GM23338 (cell line): ENCODE data around the gene SGK1. TPM values are rescaled to one million over a fixed set of nuclear protein-coding genes. Genes with fewer than 3 reads are reported as not detected.

ENCODE experiments used
- ATAC-seq: fragments of 200-7000 bp; cut with Tn5 transposase; 3 replicates; pipeline ENCODE4 v1.9.1; 2020
- DNase-seq: peaks from one replicate; pipeline ENCODE4 v3.0.0-alpha.2; 2015; ENCODE audit warnings: low spot score
- H2AFZ ChIP-seq: fragments of 200-600 bp; sonication (generic); 2 replicates; pipeline ENCODE4 v1.8.0; 2016; ENCODE audit warnings: antibody characterized with exemption, mild to moderate bottlenecking, moderate library complexity
- H3F3A ChIP-seq: fragments of 200-600 bp; sonication (generic); replicated peaks from 2 replicates; pipeline ENCODE4 v1.8.0; 2017; ENCODE audit warnings: antibody characterized with exemption, mixed run types, low read depth
- H3K27ac ChIP-seq: fragments of 200-600 bp; sonication (generic); 2 replicates; pipeline ENCODE4 v1.6.1; 2016; ENCODE audit warnings: low read depth
- H3K27me3 ChIP-seq: fragments of 200-600 bp; sonication (generic); 2 replicates; pipeline ENCODE4 v1.8.0; 2016; ENCODE audit warnings: mild to moderate bottlenecking, mixed run types, moderate library complexity; ENCODE audit not compliant: insufficient read depth
- H3K36me3 ChIP-seq: fragments of 200-600 bp; sonication (generic); 2 replicates; pipeline ENCODE4 v1.8.0; 2016; ENCODE audit warnings: mild to moderate bottlenecking; ENCODE audit not compliant: insufficient read depth
- H3K4me1 ChIP-seq: fragments of 200-600 bp; sonication (generic); 2 replicates; pipeline ENCODE4 v1.8.0; 2016; ENCODE audit warnings: mild to moderate bottlenecking, moderate library complexity; ENCODE audit not compliant: insufficient read depth
- H3K4me2 ChIP-seq: fragments of 200-600 bp; sonication (generic); 2 replicates; pipeline ENCODE4 v1.7.1; 2017; ENCODE audit warnings: mixed run types
- H3K4me3 ChIP-seq: fragments of 200-600 bp; sonication (generic); 2 replicates; pipeline ENCODE4 v1.6.1; 2016; ENCODE audit warnings: mixed run types
- H3K79me2 ChIP-seq: fragments of 200-600 bp; sonication (generic); replicated peaks from 2 replicates; pipeline ENCODE4 v1.8.0; 2017; ENCODE audit warnings: mild to moderate bottlenecking; ENCODE audit not compliant: insufficient read depth
- H3K9me2 ChIP-seq: fragments of 200-600 bp; sonication (generic); 2 replicates; pipeline ENCODE4 v1.8.0; 2017; ENCODE audit not compliant: insufficient read depth
- H4K20me1 ChIP-seq: fragments of 200-600 bp; sonication (generic); replicated peaks from 2 replicates; pipeline ENCODE4 v1.8.0; 2017; ENCODE audit warnings: mild to moderate bottlenecking; ENCODE audit not compliant: insufficient read depth
- H3K27ac Mint-ChIP-seq: 2 replicates; pipeline ENCODE4 v1.8.0; 2020; ENCODE audit warnings: inconsistent platforms, mild to moderate bottlenecking, moderate library complexity, mixed read lengths
- H3K27me3 Mint-ChIP-seq: 3 replicates; pipeline ENCODE4 v1.8.0; 2022; ENCODE audit warnings: low read depth, mild to moderate bottlenecking, moderate library complexity, mixed read lengths, inconsistent platforms; ENCODE audit not compliant: insufficient read depth, poor library complexity
- H3K36me3 Mint-ChIP-seq: 3 replicates; pipeline ENCODE4 v1.8.0; 2021; ENCODE audit warnings: low read depth, mild to moderate bottlenecking, inconsistent platforms, moderate library complexity, mixed read lengths
- H3K4me1 Mint-ChIP-seq: 3 replicates; pipeline ENCODE4 v1.8.0; 2020; ENCODE audit warnings: mild to moderate bottlenecking, inconsistent platforms, mixed read lengths
- H3K4me3 Mint-ChIP-seq: 3 replicates; pipeline ENCODE4 v1.8.0; 2021; ENCODE audit warnings: moderate library complexity, mild to moderate bottlenecking, inconsistent platforms, mixed read lengths
- H3K9me3 Mint-ChIP-seq: 3 replicates; pipeline ENCODE4 v1.8.0; 2020; ENCODE audit warnings: moderate library complexity, mild to moderate bottlenecking, inconsistent platforms, mixed read lengths
- CTCF ChIP-seq, 2 experiments: fragments of 200-600 bp in 1 of 2; sonication (generic) in 1 of 2; conservative IDR thresholded peaks; 2 replicates each; pipeline versions ENCODE4 v1.5.1 to v1.6.1; 2016 to 2017; ENCODE audit warnings: antibody characterized with exemption in 2 of 2, low read depth in 2 of 2, mild to moderate bottlenecking in 2 of 2, moderate library complexity in 1 of 2
- ETS1 ChIP-seq: IDR thresholded peaks from 2 replicates; pipeline ENCODE4 v1.6.1; 2016; ENCODE audit warnings: antibody characterized with exemption
- JUNB ChIP-seq: IDR thresholded peaks from one replicate; pipeline ENCODE4 v1.6.1; 2016; ENCODE audit warnings: antibody characterized with exemption; ENCODE audit not compliant: unreplicated experiment
- NANOG ChIP-seq: IDR thresholded peaks from 2 replicates; pipeline ENCODE4 v1.6.1; 2016; ENCODE audit warnings: antibody characterized with exemption, borderline replicate concordance
- POLR2AphosphoS5 ChIP-seq: IDR thresholded peaks from 2 replicates; pipeline ENCODE4 v1.6.1; 2016; ENCODE audit warnings: antibody characterized with exemption, low read depth
- REST ChIP-seq: IDR thresholded peaks from one replicate; pipeline ENCODE4 v1.6.1; 2018; ENCODE audit warnings: antibody characterized with exemption; ENCODE audit not compliant: unreplicated experiment
- ZNF114 ChIP-seq: fragments of 250-450 bp; sonication (Bioruptor Pico); IDR thresholded peaks from 2 replicates; pipeline ENCODE4 v1.5.0; 2020; ENCODE audit warnings: mild to moderate bottlenecking, moderate library complexity
- polyA plus RNA-seq: library from polyadenylated mRNA; unstranded; fragments of >200 nt; fragmentation: Nextera tagmentation; extraction: Ambion mirVana; gene quantifications from 2 replicates; pipeline ENCODE4 v1.2.1, GENCODE V29; 2016
- total RNA-seq: library from RNA; depleted of rRNA; stranded (reverse); fragments of >200 nt; shearing (Covaris generic); gene quantifications from 2 replicates; pipeline ENCODE4 v1.2.3, GENCODE V29; 2014

Gene SGK1
- total and polyA plus RNA-seq, 2 experiments from 2014 or later: 16.3 to 37.2 TPM

- Mint-ChIP-seq H3K27me3 (peaks cover 8% of the 10 kb centered on the region), H3K36me3 (no peaks in the 10 kb centered on the region), H3K4me3 (peak overlapping the region; percentile 80), H3K9me3 (no peaks in the 10 kb centered on the region), H3K4me1 (peaks cover 48% of the 10 kb centered on the region), H3K27ac (no peak overlapping the region)
- Histone ChIP-seq H4K20me1 (no peaks in the 10 kb centered on the region), H2AFZ (peak overlapping the region; percentile 94), H3K79me2 (no peaks in the 10 kb centered on the region), H3K27me3 (peaks cover 17% of the 10 kb centered on the region), H3K9me2 (no peaks in the 10 kb centered on the region), H3K4me2 (peak overlapping the region; percentile 81), H3F3A (no peaks in the 10 kb centered on the region), H3K36me3 (no peaks in the 10 kb centered on the region), H3K4me1 (peaks cover 42% of the 10 kb centered on the region), H3K27ac (no peak overlapping the region), H3K4me3 (peak overlapping the region; percentile 61)
- ATAC-seq (peak; percentile 47), DNase-seq (peak; percentile 58)
- TF ChIP-seq POLR2AphosphoS5 (no peak), REST (no peak), ZNF114 (no peak), CTCF (conservative IDR thresholded peaks at IDR 0.05; ENCODE audit: low read depth in 2 of 2) (no peak)
Observed at GRCh38 chr6:134316733-134317431, 1.0 kb downstream of the SGK1 start.

GRCh38 chr6:134315974-134316441 is 1.9 kb downstream of the SGK1 start:
- TF ChIP-seq ETS1: no peak
- no peak for TF ChIP-seq NANOG
- no peak for TF ChIP-seq POLR2AphosphoS5
- TF ChIP-seq JUNB: no peak
- ATAC-seq: no peak
- H3K4me1 ChIP-seq: peaks cover 42% of the 10 kb centered on the region
- H2AFZ ChIP-seq: no peak overlapping the region
- H3K27me3 Mint-ChIP-seq: peaks cover 8% of the 10 kb centered on the region
- no peaks in the 10 kb centered on the region for H3F3A ChIP-seq
- H3K4me3 ChIP-seq: no peak overlapping the region; the same call in 1 of the 2 replicates
- DNase-seq: peak; percentile 6
- peak overlapping the region; percentile 81; the same call in 1 of the 2 replicates for H3K4me2 ChIP-seq
- H3K79me2 ChIP-seq: no peaks in the 10 kb centered on the region
- H3K27ac ChIP-seq: no peak overlapping the region
- no peak overlapping the region for H3K4me3 Mint-ChIP-seq
- H3K36me3 Mint-ChIP-seq: no peaks in the 10 kb centered on the region
- H3K36me3 ChIP-seq: no peaks in the 10 kb centered on the region
- no peaks in the 10 kb centered on the region for H3K9me2 ChIP-seq
- peaks cover 52% of the 10 kb centered on the region for H3K4me1 Mint-ChIP-seq
- no peaks in the 10 kb centered on the region for H3K9me3 Mint-ChIP-seq
- H3K27me3 ChIP-seq: peaks cover 17% of the 10 kb centered on the region
- H4K20me1 ChIP-seq: no peaks in the 10 kb centered on the region
- no peak overlapping the region for H3K27ac Mint-ChIP-seq
